Stimulated activated CD4-positive, alpha-beta T cell treated with anti-CD3 and anti-CD28 coated beads, TNF-alpha, amount 100 ng/mL, for 1 hour (primary cell): ENCODE results near the gene ZNF358.
A peak's percentile ranks its signal among the peaks of the same experiment; 100 is the strongest.
"Not testable (repeated sequence)": the region's sequence is repeated elsewhere in the genome, so short reads cannot be mapped to it uniquely, and the experiment has no call there.

ENCODE experiments used
- DNase-seq, 3 donors: peaks; one replicate each; pipeline ENCODE4 v3.0.0-alpha.2; 2020; ENCODE audit warnings: low read depth in 3 of 3, low spot score in 1 of 3

The ZNF358 gene

DNA sequence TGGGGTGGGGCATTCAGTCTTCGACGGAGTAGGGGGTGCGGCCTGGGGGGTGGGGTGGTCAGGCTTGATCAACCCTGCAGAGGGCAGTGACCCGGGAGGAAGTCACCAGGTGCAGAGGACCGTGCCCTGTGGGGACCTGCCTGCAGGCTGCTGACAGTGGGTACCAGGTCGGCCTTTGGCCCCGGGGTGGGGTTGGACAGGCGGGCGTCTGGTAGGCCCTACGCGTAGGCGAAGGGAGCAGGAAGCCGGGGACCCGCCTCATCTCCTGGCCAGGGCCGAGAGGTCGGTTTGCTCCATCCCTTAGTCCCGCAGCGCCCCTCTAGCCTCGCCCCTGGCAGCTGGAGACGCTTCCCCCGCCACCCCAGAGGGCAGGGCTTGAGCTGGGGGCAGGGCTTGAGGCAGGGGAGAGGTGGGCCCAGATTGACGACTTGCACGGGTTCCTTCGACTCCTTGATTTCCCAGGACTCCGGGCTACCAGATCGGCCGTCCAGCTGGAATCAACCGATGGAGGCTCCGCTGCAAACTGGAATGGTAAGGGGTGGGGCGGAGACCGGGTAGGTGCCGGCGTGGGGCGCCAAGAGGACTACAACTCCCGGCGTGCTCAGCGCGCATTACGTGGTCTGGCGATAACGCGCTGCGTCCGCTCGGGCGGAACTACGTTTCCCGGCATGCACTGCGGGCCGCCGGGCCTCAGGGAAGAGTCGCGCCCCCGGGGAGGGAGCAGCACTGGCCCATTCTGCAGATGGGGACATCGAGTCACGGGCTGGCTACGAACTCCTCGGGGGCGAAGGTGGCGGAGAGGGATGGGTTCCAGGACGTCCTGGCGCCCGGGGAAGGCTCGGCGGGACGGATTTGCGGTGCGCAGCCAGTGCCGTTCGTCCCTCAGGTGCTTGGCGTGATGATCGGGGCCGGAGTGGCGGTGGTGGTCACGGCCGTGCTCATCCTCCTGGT is 19.4 kb downstream of the ZNF358 start, which contains the start of gene PNPLA6:
TSS of gene PNPLA6 (plus strand) at position 671 of the 951 bp plus-strand sequence. CDS start at position 743, 72 bp downstream.
- DNase-seq: peak; percentile 75 to 92 (median 81)

DNA sequence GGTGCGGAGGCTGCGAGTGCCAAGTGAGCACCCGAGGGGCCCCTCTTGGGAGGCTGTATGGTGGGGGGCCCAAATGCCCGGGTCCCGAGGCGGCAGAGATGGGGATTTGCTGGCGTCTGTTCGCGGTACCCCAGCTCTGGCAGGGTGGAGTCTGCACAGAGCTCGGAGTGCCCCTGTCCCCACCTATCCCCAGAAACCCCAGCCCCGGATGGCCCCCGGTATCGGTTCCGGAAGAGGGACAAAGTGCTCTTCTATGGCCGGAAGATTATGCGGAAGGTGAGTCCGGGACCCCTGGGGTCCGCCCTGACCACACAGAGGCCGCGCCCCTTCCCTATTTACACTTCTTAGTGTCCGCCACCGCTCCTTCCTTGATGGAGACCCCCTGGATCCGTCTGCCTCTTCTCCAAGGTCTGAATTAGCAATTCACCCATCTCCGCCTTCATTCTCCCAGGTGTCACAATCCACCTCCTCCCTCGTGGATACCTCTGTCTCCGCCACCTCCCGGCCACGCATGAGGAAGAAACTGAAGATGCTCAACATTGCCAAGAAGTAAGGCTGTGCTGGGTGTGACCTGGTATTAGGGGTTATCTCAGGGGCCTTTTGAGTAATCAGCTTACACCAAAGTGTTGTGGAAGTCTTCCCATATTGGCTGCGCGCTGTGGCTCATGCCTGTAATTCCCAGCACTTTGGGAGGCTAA is 20.2 kb downstream of the ZNF358 start:
- DNase-seq: no peak

- DNase-seq: not testable (repeated sequence)
These were observed 23.1 kb downstream of the ZNF358 start for GRCh38 chr19:7538990-7539389.

DNA sequence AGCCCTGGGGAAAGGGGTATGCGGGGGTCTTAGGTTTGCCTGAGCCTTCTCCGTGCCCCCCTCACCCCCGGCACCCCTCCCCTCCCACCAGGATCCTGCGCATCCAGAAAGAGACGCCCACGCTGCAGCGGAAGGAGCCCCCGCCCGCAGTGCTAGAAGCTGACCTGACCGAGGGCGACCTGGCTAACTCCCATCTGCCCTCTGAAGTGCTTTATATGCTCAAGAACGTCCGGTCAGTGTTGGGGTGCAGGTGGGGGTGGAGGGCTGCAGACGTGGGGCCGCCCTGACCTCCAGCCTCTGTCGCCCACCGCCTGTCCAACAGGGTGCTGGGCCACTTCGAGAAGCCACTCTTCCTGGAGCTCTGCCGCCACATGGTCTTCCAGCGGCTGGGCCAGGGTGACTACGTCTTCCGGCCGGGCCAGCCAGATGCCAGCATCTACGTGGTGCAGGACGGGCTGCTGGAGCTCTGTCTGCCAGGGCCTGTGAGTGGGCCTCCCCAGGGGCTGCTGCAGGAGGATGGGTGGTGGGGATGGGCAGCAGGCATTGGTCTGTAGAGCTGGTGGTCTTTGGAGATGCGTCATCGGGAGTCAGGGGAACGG is 24.0 kb downstream of the ZNF358 start:
- no peak for DNase-seq

DNA sequence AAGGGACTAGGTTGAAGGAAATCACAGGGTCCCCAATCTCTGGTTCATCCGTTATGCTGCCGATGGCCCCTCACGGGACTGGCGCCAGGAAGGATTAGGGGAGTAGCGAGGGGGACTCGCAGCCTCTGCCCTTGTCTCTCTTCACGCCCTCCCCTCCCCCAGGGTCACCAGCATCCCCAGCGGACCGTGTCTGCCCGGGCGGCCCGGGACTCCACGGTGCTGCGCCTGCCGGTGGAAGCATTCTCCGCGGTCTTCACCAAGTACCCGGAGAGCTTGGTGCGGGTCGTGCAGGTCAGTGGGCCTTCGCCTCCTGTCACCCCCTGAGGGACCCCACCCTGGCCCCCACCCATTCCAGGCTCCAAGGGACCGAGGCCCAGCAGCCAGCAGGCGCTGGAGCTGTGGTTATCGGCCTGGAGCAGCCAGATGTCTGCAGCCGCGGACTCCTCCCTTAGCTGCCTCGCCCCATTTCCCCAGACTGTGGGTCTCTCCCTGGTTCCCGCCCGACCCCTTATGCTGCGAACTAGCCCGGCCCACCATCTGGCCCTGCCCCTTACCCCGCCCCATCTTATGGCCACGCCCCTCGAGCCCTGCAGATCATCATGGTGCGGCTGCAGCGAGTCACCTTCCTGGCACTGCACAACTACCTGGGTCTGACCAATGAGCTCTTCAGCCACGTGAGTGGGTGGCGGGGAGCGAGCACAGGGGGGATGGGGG is 25.0 kb downstream of the ZNF358 start:
- no peak for DNase-seq

- DNase-seq: no peak
These were observed 25.5 kb downstream of the ZNF358 start for GRCh38 chr19:7541475-7541824.

- no peak for DNase-seq
These were observed 26.0 kb downstream of the ZNF358 start for GRCh38 chr19:7541828-7542443.

- no peak for DNase-seq
These were observed 26.8 kb downstream of the ZNF358 start for GRCh38 chr19:7542556-7543348.

GRCh38 chr19:7544626-7545025 is 28.7 kb downstream of the ZNF358 start:
- DNase-seq: no peak

GRCh38 chr19:7545300-7545699 is 29.4 kb downstream of the ZNF358 start:
- DNase-seq: no peak

DNA sequence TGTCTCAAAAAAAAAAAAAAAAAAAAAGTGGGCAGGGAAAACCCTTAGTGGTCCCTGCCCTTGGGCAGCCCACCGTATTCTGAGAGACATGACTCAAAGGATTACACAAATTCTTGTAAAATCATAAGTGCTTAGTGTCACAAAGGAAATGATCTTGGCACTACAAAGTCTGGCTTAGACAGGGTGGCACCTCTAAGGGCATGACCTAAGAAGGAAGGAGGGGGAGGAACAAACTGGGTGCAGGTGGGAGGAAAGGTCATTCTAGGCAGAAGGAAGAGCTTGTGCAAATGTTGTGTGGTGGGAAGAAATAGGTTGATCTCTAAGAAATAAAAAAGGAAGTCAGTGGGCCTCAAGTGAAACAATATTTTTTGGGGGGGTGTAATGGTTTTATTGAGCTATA is 30.0 kb downstream of the ZNF358 start:
- DNase-seq: no peak

DNA sequence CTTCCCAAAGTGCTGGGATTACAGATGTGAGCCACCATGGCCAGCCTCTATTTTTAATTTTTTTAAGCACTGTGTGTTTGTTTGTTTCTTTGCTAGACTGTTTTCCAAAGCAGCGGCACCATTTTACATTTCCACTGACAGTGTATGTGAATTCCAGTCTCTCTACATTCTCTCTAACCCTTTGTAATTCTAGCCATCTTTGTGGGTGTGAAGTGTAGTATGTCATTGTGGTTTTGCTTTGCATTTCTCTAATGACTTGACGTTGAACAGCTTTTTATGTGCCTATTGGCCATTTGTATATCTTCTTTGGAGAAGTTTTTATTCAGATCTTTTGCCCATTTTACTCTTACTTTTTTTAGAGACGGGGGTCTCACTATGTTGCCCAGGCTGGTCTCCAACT is 31.3 kb downstream of the ZNF358 start:
- DNase-seq: no peak

- DNase-seq: no peak
These were observed 33.7 kb downstream of the ZNF358 start for GRCh38 chr19:7549429-7550148.

GRCh38 chr19:7550169-7550770 is 34.4 kb downstream of the ZNF358 start:
- DNase-seq: no peak

- DNase-seq: no peak
These were observed 35.3 kb downstream of the ZNF358 start for GRCh38 chr19:7550987-7551761.

- no peak for DNase-seq
These were observed 36.9 kb downstream of the ZNF358 start for GRCh38 chr19:7552781-7553180.

- DNase-seq: no peak
These were observed 38.7 kb downstream of the ZNF358 start for GRCh38 chr19:7554565-7554964.
